ENCODE results near the gene TMEM176A. TPM values are rescaled to one million over a fixed set of nuclear protein-coding genes. Genes with fewer than 3 reads are reported as not detected.

TMEM176A gene
- total RNA-seq, 2 donors from 2014 or later, result 7.6 to 27.5 TPM

GRCh38 chr7:150848111-150848510, 47.5 kb downstream of the TMEM176A start:
- WGBS, 2 donors, result 89 to 94% methylated on average over 8 of the region's 8 CpGs
- intact Hi-C loops (cut with DNase I), result no loop called here
- Histone ChIP-seq H3K27me3 (no peaks in the 10 kb centered on the region), H3K27ac (no peak overlapping the region), H3K9me3 (no peaks in the 10 kb centered on the region), H3K4me3 (no peak overlapping the region), H3K36me3 (replicated peaks in 1 of 2; ENCODE audit: insufficient read depth in 1 of 2, low read depth in 2 of 2) (no peaks in the 10 kb centered on the region), H3K4me1 (no peaks in the 10 kb centered on the region)
- DNase-seq (no peak), ATAC-seq (no peak)
- no peak for TF ChIP-seq CTCF (IDR thresholded peaks at IDR 0.05)
- TF ChIP-seq POLR2A (IDR thresholded peaks at IDR 0.05), result no peak

- TF ChIP-seq CTCF (IDR thresholded peaks at IDR 0.05) (no peak), POLR2A (IDR thresholded peaks at IDR 0.05) (no peak)
- H3K27me3 ChIP-seq, result no peaks in the 10 kb centered on the region
- WGBS, 2 donors, result 79 to 83% methylated on average over 3 of the region's 3 CpGs
- H3K36me3 ChIP-seq (replicated peaks in 1 of 2; ENCODE audit: insufficient read depth in 1 of 2, low read depth in 2 of 2), result no peaks in the 10 kb centered on the region
- DNase-seq, result no peak
- intact Hi-C loops (cut with DNase I), result no loop called here
- ATAC-seq, result no peak
- no peak overlapping the region for H3K27ac ChIP-seq
- no peaks in the 10 kb centered on the region for H3K9me3 ChIP-seq
- H3K4me1 ChIP-seq, result no peaks in the 10 kb centered on the region
- no peak overlapping the region for H3K4me3 ChIP-seq
Measured at GRCh38 chr7:150848561-150849115, 48.1 kb downstream of the TMEM176A start.

- H3K9me3 ChIP-seq, result no peaks in the 10 kb centered on the region
- TF ChIP-seq POLR2A (IDR thresholded peaks at IDR 0.05), result no peak
- TF ChIP-seq CTCF (IDR thresholded peaks at IDR 0.05), result no peak
- WGBS, 2 donors, result 69 to 79% methylated on average over 9 to 10 of the region's 10 CpGs
- intact Hi-C loops (cut with DNase I), result no loop called here
- no peaks in the 10 kb centered on the region for H3K36me3 ChIP-seq (replicated peaks in 1 of 2; ENCODE audit: insufficient read depth in 1 of 2, low read depth in 2 of 2)
- H3K4me3 ChIP-seq, result no peak overlapping the region
- ATAC-seq, result no peak
- no peak for DNase-seq
- no peaks in the 10 kb centered on the region for H3K27me3 ChIP-seq
- H3K27ac ChIP-seq, result no peak overlapping the region
- no peaks in the 10 kb centered on the region for H3K4me1 ChIP-seq
Measured at GRCh38 chr7:150849204-150849775, 48.7 kb downstream of the TMEM176A start.

- no peaks in the 10 kb centered on the region for H3K27me3 ChIP-seq
- no peak overlapping the region for H3K4me3 ChIP-seq
- H3K27ac ChIP-seq, result no peak overlapping the region
- ATAC-seq (no peak), DNase-seq (no peak)
- no peaks in the 10 kb centered on the region for H3K9me3 ChIP-seq
- intact Hi-C loops (cut with DNase I), result no loop called here
- no peaks in the 10 kb centered on the region for H3K4me1 ChIP-seq
- 67 to 71% methylated on average over 5 of the region's 5 CpGs for WGBS, 2 donors
- no peaks in the 10 kb centered on the region for H3K36me3 ChIP-seq (replicated peaks in 1 of 2; ENCODE audit: insufficient read depth in 1 of 2, low read depth in 2 of 2)
- TF ChIP-seq CTCF (IDR thresholded peaks at IDR 0.05), result no peak
- TF ChIP-seq POLR2A (IDR thresholded peaks at IDR 0.05), result no peak
Measured at GRCh38 chr7:150850273-150850672, 49.7 kb downstream of the TMEM176A start.

All from body of pancreas (tissue), 4 donors.